ENCODE results near the gene IFT52. TPM values are rescaled to one million over a fixed set of nuclear protein-coding genes. Genes with fewer than 3 reads are reported as not detected.
"Not testable (repeated sequence)": the region's sequence is repeated elsewhere in the genome, so short reads cannot be mapped to it uniquely, and the experiment has no call there.

IFT52 gene
- total and polyA plus RNA-seq, 11 donors: 4.2 to 15.5 (median 5.7) TPM

DNA sequence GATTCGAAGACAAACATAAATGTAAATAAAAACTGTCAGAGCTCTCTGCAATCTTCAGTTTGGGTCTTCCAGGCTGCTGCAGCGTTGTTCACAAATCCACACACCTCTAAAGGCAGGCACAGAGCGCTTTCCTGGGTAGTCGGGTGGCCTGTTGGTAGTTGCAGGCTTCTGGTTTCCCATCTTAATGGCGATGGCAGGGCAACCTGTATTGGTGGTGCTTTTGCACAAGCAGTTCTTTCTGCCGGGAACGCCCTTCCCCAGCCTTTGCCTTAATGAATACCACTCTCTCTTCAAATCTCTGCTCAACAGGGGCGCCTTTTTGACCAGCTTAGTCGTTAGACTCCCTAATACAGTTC, 723 bp upstream of the IFT52 start:
- Histone ChIP-seq H3K27me3 (no peaks in the 10 kb centered on the region), H3K36me3 (peaks cover 0 to 11% (median 6%) of the 10 kb centered on the region in 9 donors), H3K27ac (peak overlapping the region; percentile 66 to 94 (median 88)), H3K9me3 (no peaks in the 10 kb centered on the region), H3K4me1 (peaks cover 3 to 22% (median 13%) of the 10 kb centered on the region in 12 donors), H3K4me3 (peak overlapping the region; percentile 68 to 99 (median 85))
- no peak for TF ChIP-seq POLR2A (IDR thresholded peaks at IDR 0.05)
- TF ChIP-seq, protein P1, sequence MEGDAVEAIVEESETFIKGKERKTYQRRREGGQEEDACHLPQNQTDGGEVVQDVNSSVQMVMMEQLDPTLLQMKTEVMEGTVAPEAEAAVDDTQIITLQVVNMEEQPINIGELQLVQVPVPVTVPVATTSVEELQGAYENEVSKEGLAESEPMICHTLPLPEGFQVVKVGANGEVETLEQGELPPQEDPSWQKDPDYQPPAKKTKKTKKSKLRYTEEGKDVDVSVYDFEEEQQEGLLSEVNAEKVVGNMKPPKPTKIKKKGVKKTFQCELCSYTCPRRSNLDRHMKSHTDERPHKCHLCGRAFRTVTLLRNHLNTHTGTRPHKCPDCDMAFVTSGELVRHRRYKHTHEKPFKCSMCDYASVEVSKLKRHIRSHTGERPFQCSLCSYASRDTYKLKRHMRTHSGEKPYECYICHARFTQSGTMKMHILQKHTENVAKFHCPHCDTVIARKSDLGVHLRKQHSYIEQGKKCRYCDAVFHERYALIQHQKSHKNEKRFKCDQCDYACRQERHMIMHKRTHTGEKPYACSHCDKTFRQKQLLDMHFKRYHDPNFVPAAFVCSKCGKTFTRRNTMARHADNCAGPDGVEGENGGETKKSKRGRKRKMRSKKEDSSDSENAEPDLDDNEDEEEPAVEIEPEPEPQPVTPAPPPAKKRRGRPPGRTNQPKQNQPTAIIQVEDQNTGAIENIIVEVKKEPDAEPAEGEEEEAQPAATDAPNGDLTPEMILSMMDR (IDR thresholded peaks at IDR 0.05): no peak
- DNase-seq (peak in 1 of 5 donors; percentile 18), ATAC-seq (peak in 3 of 4 donors; percentile 10 to 17 (median 16))
- 25 to 36% (median 27%) methylated on average over 9 of the region's 9 CpGs for WGBS, 4 donors
- intact Hi-C loops (cut with DNase I): loop anchor here in 3 of 10 donors (2.0 to 10.0 kb wide), 4 partner anchors 53 to 135 kb away; partner anchors contain the start of gene SRSF6 (in 3 of the 3)

DNA sequence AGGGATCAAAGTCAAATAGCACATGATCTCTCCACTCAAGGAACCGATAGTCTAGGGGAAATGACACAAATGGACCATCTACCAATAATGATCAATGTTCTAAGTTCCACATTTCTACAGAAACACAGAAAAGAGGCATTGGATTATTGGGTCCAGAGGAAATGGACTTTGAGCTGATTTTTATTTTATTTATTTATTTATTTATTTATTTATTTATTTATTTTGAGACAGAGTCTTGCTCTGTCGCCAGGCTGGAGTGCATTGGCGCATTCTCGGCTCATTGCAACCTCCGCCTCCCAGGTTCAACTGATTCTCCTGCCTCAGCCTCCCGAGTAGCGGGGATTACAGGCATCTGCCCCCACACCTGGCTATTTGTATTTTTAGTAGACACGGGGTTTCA, 11.2 kb downstream of the IFT52 start:
- intact Hi-C loops (cut with DNase I); H3K9me3 ChIP-seq; H3K27me3 ChIP-seq; H3K27ac ChIP-seq; H3K4me3 ChIP-seq; DNase-seq; ATAC-seq; H3K4me1 ChIP-seq: not testable (repeated sequence)
- 86 to 90% (median 89%) methylated on average over 8 of the region's 8 CpGs for WGBS, 4 donors
- H3K36me3 ChIP-seq: peaks cover 0 to 77% (median 60%) of the 10 kb centered on the region in 9 donors

DNA sequence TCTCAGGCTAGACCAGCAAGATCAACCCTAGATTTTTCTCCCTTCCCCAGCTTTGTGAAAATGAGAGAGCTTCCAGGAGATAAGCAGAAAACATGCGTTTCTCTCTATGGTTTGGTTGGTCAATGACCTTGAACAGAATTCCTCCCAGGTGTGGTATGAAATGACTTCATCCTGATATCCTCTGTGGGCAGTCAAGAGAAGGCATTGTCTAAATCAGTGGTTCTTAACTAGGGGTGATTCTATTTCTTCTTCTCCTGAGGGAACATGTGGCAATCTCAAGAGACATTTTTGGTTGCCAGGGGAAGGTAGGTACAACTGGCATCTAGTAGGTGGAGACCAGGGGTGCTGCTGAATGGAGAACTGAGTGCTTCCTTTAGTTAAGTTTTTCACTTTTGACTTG, 12.4 kb downstream of the IFT52 start:
- intact Hi-C loops (cut with DNase I): no loop called here
- 65 to 86% (median 81%) methylated on average over 1 of the region's 1 CpG for WGBS, 4 donors
- Histone ChIP-seq H3K36me3 (peaks cover 0 to 65% (median 51%) of the 10 kb centered on the region in 9 donors), H3K27me3 (no peaks in the 10 kb centered on the region), H3K27ac (no peak overlapping the region), H3K4me3 (no peak overlapping the region), H3K9me3 (no peaks in the 10 kb centered on the region), H3K4me1 (no peaks in the 10 kb centered on the region)
- ATAC-seq: no peak
- DNase-seq: no peak
- TF ChIP-seq, protein P1 (IDR thresholded peaks at IDR 0.05): no peak
- no peak for TF ChIP-seq POLR2A (IDR thresholded peaks at IDR 0.05)

DNA sequence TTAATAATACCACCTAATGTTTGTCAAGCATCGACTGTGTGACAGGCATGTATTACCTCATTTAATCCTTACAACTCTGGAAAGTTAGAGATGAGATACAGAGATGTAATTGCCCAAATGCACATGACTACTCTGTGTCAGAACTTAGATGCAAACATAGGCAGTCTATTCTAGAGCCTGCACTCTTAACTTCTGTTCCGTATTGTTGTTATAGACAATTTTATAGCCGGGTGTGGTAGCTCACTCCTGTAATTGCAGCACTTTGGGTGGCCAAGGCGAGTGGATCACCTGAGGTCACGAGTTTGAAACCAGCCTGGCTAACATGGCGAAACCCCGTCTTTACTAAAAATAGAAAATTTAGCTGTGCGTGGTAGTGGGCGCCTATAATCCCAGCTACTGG, 15.0 kb downstream of the IFT52 start:
- DNase-seq: no peak
- no peaks in the 10 kb centered on the region for H3K27me3 ChIP-seq
- H3K36me3 ChIP-seq: peaks cover 0 to 53% (median 33%) of the 10 kb centered on the region in 9 donors
- H3K27ac ChIP-seq: no peak overlapping the region
- no peak overlapping the region for H3K4me3 ChIP-seq
- no peaks in the 10 kb centered on the region for H3K9me3 ChIP-seq
- intact Hi-C loops (cut with DNase I): no loop called here
- WGBS, 4 donors: 93 to 98% (median 96%) methylated on average over 9 of the region's 9 CpGs
- no peak for ATAC-seq
- H3K4me1 ChIP-seq: no peaks in the 10 kb centered on the region
- TF ChIP-seq, protein P1 (IDR thresholded peaks at IDR 0.05): no peak
- no peak for TF ChIP-seq POLR2A (IDR thresholded peaks at IDR 0.05)

DNA sequence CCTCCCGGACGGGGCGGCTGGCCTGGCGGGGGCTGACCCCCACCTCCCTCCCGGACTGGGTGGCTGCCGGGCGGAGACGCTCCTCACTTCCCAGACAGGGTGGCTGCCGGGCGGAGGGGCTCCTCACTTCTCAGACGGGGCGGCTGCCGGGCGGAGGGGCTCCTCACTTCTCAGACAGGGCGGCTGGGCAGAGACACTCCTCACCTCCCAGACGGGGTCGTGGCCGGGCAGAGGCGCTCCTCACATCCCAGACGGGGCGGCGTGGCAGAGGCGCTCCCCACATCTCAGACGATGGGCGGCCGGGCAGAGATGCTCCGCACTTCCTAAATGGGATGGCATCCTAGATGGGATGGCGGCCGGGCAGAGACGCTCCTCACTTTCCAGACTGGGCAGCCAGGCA, 16.5 kb downstream of the IFT52 start:
- intact Hi-C loops (cut with DNase I); H3K4me1 ChIP-seq; H3K9me3 ChIP-seq; H3K4me3 ChIP-seq; ATAC-seq; H3K27me3 ChIP-seq; DNase-seq; H3K27ac ChIP-seq: not testable (repeated sequence)
- WGBS, 4 donors: 96 to 100% (median 97%) methylated on average over 16 to 30 of the region's 30 CpGs
- peaks cover 0 to 68% (median 42%) of the 10 kb centered on the region in 9 donors for H3K36me3 ChIP-seq

Measured in heart left ventricle (tissue), 16 donors.